Measurements from ENCODE around the gene UBR4.

The UBR4 gene

GRCh38 chr1:19055701-19056100 is 154.4 kb downstream of the UBR4 start:
- TF ChIP-seq POLR2A (IDR thresholded peaks at IDR 0.05; ENCODE audit: low read length) (no peak), GATA1 (IDR thresholded peaks at IDR 0.05; ENCODE audit: low read depth, low read length) (no peak)
- DNase-seq = no peak

- DNase-seq = no peak
- TF ChIP-seq POLR2A (IDR thresholded peaks at IDR 0.05; ENCODE audit: low read length) (no peak), GATA1 (IDR thresholded peaks at IDR 0.05; ENCODE audit: low read depth, low read length) (no peak)
Observed at GRCh38 chr1:19055001-19055400, 155.1 kb downstream of the UBR4 start.

- no peak for DNase-seq
- TF ChIP-seq POLR2A (IDR thresholded peaks at IDR 0.05; ENCODE audit: low read length) (no peak), GATA1 (IDR thresholded peaks at IDR 0.05; ENCODE audit: low read depth, low read length) (no peak)
Observed at GRCh38 chr1:19054216-19054615, 155.8 kb downstream of the UBR4 start.

- TF ChIP-seq POLR2A (IDR thresholded peaks at IDR 0.05; ENCODE audit: low read length) (no peak), GATA1 (IDR thresholded peaks at IDR 0.05; ENCODE audit: low read depth, low read length) (no peak)
- no peak for DNase-seq
Observed at GRCh38 chr1:19053486-19053885, 156.6 kb downstream of the UBR4 start.

- DNase-seq = no peak
- no peak for TF ChIP-seq POLR2A (IDR thresholded peaks at IDR 0.05; ENCODE audit: low read length)
- no peak for TF ChIP-seq GATA1 (IDR thresholded peaks at IDR 0.05; ENCODE audit: low read depth, low read length)
Observed at GRCh38 chr1:19049798-19050197, 160.3 kb downstream of the UBR4 start.

- TF ChIP-seq GATA1 (IDR thresholded peaks at IDR 0.05; ENCODE audit: low read depth, low read length) (no peak), POLR2A (IDR thresholded peaks at IDR 0.05; ENCODE audit: low read length) (no peak)
- no peak for DNase-seq
Observed at GRCh38 chr1:19049128-19049768, 160.8 kb downstream of the UBR4 start.

- no peak for DNase-seq
- TF ChIP-seq POLR2A (IDR thresholded peaks at IDR 0.05; ENCODE audit: low read length) (no peak), GATA1 (IDR thresholded peaks at IDR 0.05; ENCODE audit: low read depth, low read length) (no peak)
Observed at GRCh38 chr1:19046972-19047731, 162.9 kb downstream of the UBR4 start.

GRCh38 chr1:19045898-19046880 is 163.9 kb downstream of the UBR4 start:
- DNase-seq = no peak
- TF ChIP-seq POLR2A (IDR thresholded peaks at IDR 0.05; ENCODE audit: low read length) (no peak), GATA1 (IDR thresholded peaks at IDR 0.05; ENCODE audit: low read depth, low read length) (no peak)

- TF ChIP-seq POLR2A (IDR thresholded peaks at IDR 0.05; ENCODE audit: low read length) (no peak), GATA1 (IDR thresholded peaks at IDR 0.05; ENCODE audit: low read depth, low read length) (no peak)
- DNase-seq = no peak
Observed at GRCh38 chr1:19044975-19045831, 164.9 kb downstream of the UBR4 start.

GRCh38 chr1:19044471-19044870 is 165.6 kb downstream of the UBR4 start:
- TF ChIP-seq POLR2A (IDR thresholded peaks at IDR 0.05; ENCODE audit: low read length) (no peak), GATA1 (IDR thresholded peaks at IDR 0.05; ENCODE audit: low read depth, low read length) (no peak)
- DNase-seq = no peak

- TF ChIP-seq GATA1 (IDR thresholded peaks at IDR 0.05; ENCODE audit: low read depth, low read length) = no peak
- no peak for DNase-seq
Observed at GRCh38 chr1:19043579-19044443, 166.3 kb downstream of the UBR4 start.
